Measurements from ENCODE around the gene ARID3A. TPM values are rescaled to one million over a fixed set of nuclear protein-coding genes. Genes with fewer than 3 reads are reported as not detected.

Gene ARID3A
- total RNA-seq, 2 experiments from 2014 or later: 9.9 to 21.6 TPM

DNA sequence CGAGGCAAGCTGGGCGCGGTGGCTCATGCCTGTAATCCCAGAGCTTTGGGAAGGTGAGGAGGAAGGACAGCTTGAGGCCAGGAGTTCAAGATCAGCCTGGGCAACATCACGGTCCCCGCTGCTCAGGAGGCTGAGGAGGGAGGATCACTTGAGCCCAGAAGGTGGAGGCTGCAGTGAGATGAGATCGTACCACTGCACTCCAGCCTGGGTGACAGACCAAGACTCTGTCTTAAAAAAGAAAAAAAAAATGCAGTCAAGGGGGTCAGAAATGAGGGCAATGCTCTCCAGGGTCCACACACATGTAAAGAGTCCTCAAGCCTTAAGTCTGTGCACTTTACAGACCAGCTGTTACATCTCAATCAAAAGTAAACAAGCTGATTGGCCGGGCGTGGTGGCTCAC lies 21.3 kb upstream of the ARID3A start:
- Histone ChIP-seq H4K20me1 (ENCODE audit: insufficient read depth, low read length) (no peaks in the 10 kb centered on the region), H3K27ac (ENCODE audit: low read depth, low read length, poor library complexity, severe bottlenecking) (no peak overlapping the region), H3K4me1 (ENCODE audit: insufficient read depth, low read length, poor library complexity, severe bottlenecking) (peaks cover 51% of the 10 kb centered on the region), H3K79me2 (ENCODE audit: insufficient read depth, low read depth, low read length) (peaks cover 14% of the 10 kb centered on the region; the same call in 1 of the 2 replicates), H2AFZ (ENCODE audit: low read length) (no peak overlapping the region), H3K9me2 (ENCODE audit: insufficient read depth, low read length) (no peaks in the 10 kb centered on the region), H3K4me3 (ENCODE audit: low read depth, low read length, poor library complexity, severe bottlenecking) (no peak overlapping the region), H3K36me3 (ENCODE audit: insufficient read depth, low read length) (peaks cover 10% of the 10 kb centered on the region; the same call in 1 of the 2 replicates), H3K4me2 (ENCODE audit: low read length) (no peak overlapping the region), H3K9me3 (ENCODE audit: low read length) (no peaks in the 10 kb centered on the region)
- TF ChIP-seq, protein P1, sequence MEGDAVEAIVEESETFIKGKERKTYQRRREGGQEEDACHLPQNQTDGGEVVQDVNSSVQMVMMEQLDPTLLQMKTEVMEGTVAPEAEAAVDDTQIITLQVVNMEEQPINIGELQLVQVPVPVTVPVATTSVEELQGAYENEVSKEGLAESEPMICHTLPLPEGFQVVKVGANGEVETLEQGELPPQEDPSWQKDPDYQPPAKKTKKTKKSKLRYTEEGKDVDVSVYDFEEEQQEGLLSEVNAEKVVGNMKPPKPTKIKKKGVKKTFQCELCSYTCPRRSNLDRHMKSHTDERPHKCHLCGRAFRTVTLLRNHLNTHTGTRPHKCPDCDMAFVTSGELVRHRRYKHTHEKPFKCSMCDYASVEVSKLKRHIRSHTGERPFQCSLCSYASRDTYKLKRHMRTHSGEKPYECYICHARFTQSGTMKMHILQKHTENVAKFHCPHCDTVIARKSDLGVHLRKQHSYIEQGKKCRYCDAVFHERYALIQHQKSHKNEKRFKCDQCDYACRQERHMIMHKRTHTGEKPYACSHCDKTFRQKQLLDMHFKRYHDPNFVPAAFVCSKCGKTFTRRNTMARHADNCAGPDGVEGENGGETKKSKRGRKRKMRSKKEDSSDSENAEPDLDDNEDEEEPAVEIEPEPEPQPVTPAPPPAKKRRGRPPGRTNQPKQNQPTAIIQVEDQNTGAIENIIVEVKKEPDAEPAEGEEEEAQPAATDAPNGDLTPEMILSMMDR (conservative IDR thresholded peaks at IDR 0.05; ENCODE audit: low read length): no peak
- ChIA-PET POLR2A (interaction anchor here (0.6 kb wide), 1 partner anchor 27 kb away, joined by 6 read pairs; no protein-coding TSS in a partner anchor), CTCF (ENCODE audit: unreplicated experiment) (no interaction called here)
- no TSS peak for BruUV-seq (replicated peaks)
- no peak for DNase-seq (ENCODE audit: low spot score)
- intact Hi-C loops (cut with micrococcal nuclease; ENCODE audit: unreplicated experiment): no loop called here

DNA sequence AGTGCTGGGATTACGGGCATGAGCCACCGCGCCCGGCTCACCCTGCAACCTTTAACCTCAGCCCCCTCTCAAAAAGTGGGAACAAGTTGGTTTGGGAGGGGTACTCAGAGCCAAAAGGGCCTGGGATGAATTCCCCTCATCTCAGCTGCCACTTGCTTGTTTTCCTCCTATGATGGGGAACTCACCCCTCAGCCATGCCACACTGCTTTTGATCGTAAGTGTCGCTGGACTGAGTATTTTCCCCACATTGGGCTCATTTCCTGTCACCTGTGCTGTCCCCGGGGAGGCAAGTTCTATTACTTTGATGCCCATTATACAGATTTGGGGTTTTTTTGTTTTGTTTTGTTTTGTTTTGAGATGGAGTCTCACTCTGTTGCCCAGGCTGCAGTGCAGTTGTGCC lies 19.4 kb upstream of the ARID3A start:
- Histone ChIP-seq H3K4me1 (ENCODE audit: insufficient read depth, low read length, poor library complexity, severe bottlenecking) (peaks cover 47% of the 10 kb centered on the region), H3K4me3 (ENCODE audit: low read depth, low read length, poor library complexity, severe bottlenecking) (peak overlapping the region; percentile 2), H3K9me3 (ENCODE audit: low read length) (no peaks in the 10 kb centered on the region), H3K36me3 (ENCODE audit: insufficient read depth, low read length) (peaks cover 10% of the 10 kb centered on the region), H2AFZ (ENCODE audit: low read length) (no peak overlapping the region), H3K79me2 (ENCODE audit: insufficient read depth, low read depth, low read length) (peaks cover 26% of the 10 kb centered on the region; the same call in 1 of the 2 replicates), H4K20me1 (ENCODE audit: insufficient read depth, low read length) (no peaks in the 10 kb centered on the region), H3K9me2 (ENCODE audit: insufficient read depth, low read length) (no peaks in the 10 kb centered on the region), H3K4me2 (ENCODE audit: low read length) (peak overlapping the region; percentile 54), H3K27ac (ENCODE audit: low read depth, low read length, poor library complexity, severe bottlenecking) (peak overlapping the region; percentile 95)
- CTCF ChIA-PET (ENCODE audit: unreplicated experiment): no interaction called here
- no TSS peak for BruUV-seq (replicated peaks)
- peak; percentile 72 for DNase-seq (ENCODE audit: low spot score)
- TF ChIP-seq, protein P1 (conservative IDR thresholded peaks at IDR 0.05; ENCODE audit: low read length): no peak
- TF ChIP-seq EZH2phosphoT487 (IDR thresholded peaks at IDR 0.05; ENCODE audit: borderline replicate concordance, low read depth, low read length): no peak
- intact Hi-C loops (cut with micrococcal nuclease; ENCODE audit: unreplicated experiment): loop anchor here (2.0 kb wide), 1 partner anchor 14 kb away; the partner anchor contains the start of genes MED16 and RNU6-9
- POLR2A ChIA-PET: no interaction called here

DNA sequence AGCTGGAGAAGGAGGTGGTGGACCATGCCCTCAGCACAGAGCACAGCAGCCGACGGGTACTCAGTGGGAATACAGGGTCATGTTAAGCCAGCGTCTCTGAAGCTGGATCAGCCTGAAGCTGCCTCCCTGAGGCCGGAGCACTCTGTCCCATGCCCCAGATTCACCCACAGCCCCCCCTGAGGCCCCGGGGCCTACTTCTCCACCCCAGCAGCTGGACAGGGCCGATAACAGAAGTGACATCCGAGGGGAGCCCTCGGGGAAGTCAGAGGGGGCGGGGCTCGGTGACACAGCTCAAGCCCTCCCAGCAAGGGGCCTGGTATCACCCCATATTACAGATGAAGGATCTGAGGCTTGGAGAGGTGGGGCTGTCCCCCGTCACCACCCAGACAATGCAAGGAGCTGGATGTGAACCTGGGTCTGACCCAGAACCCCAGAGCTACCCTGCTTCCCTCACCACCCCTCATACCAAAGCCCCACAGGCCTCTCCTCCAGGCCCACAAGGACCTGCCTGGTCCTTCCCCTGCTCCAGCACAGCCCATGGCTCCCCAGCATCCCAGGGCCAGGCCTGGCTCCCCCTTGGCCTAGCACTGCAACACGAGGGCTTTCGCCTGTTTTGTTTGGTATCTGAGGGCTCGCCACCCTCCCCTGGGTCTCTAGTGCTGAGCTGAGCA lies 18.5 kb upstream of the ARID3A start:
- CTCF ChIA-PET (ENCODE audit: unreplicated experiment): no interaction called here
- Histone ChIP-seq H2AFZ (ENCODE audit: low read length) (no peak overlapping the region), H3K36me3 (ENCODE audit: insufficient read depth, low read length) (peaks cover 6% of the 10 kb centered on the region), H3K9me2 (ENCODE audit: insufficient read depth, low read length) (no peaks in the 10 kb centered on the region), H3K4me1 (ENCODE audit: insufficient read depth, low read length, poor library complexity, severe bottlenecking) (peaks cover 47% of the 10 kb centered on the region), H3K4me2 (ENCODE audit: low read length) (peak overlapping the region; percentile 54), H3K4me3 (ENCODE audit: low read depth, low read length, poor library complexity, severe bottlenecking) (no peak overlapping the region), H3K27ac (ENCODE audit: low read depth, low read length, poor library complexity, severe bottlenecking) (peak overlapping the region; percentile 95), H4K20me1 (ENCODE audit: insufficient read depth, low read length) (no peaks in the 10 kb centered on the region), H3K79me2 (ENCODE audit: insufficient read depth, low read depth, low read length) (peaks cover 30% of the 10 kb centered on the region; the same call in 1 of the 2 replicates), H3K9me3 (ENCODE audit: low read length) (no peaks in the 10 kb centered on the region)
- intact Hi-C loops (cut with micrococcal nuclease; ENCODE audit: unreplicated experiment): loop anchor here (2.0 kb wide), 1 partner anchor 15 kb away; the partner anchor contains the start of genes MED16 and RNU6-9
- DNase-seq (ENCODE audit: low spot score): peak; percentile 59
- TF ChIP-seq EZH2phosphoT487 (IDR thresholded peaks at IDR 0.05; ENCODE audit: borderline replicate concordance, low read depth, low read length): no peak
- TF ChIP-seq, protein P1 (conservative IDR thresholded peaks at IDR 0.05; ENCODE audit: low read length): no peak
- no TSS peak for BruUV-seq (replicated peaks)
- POLR2A ChIA-PET: interaction anchor here (1.3 kb wide), 1 partner anchor 14 kb away, joined by 3 read pairs; the partner anchor contains the start of genes MED16 and RNU6-9
